Glutamatergic neuron (in vitro differentiated cells): ENCODE results near the gene PIK3IP1. TPM values are rescaled to one million over a fixed set of nuclear protein-coding genes. Genes with fewer than 3 reads are reported as not detected.

Experiments
- DNase-seq: peaks from one replicate; pipeline ENCODE4 v3.0.0; 2022
- H3K27ac Mint-ChIP-seq: one replicate; pipeline ENCODE4 v1.8.0; 2020; ENCODE audit warnings: mild to moderate bottlenecking, mixed read lengths, inconsistent platforms; ENCODE audit not compliant: unreplicated experiment
- H3K27me3 Mint-ChIP-seq: one replicate; pipeline ENCODE4 v1.8.0; 2020; ENCODE audit warnings: mild to moderate bottlenecking, moderate library complexity, mixed read lengths, inconsistent platforms; ENCODE audit not compliant: unreplicated experiment
- H3K36me3 Mint-ChIP-seq: one replicate; pipeline ENCODE4 v1.8.0; 2020; ENCODE audit warnings: mild to moderate bottlenecking, mixed read lengths, inconsistent platforms; ENCODE audit not compliant: unreplicated experiment
- H3K4me1 Mint-ChIP-seq: one replicate; pipeline ENCODE4 v1.8.0; 2020; ENCODE audit warnings: mild to moderate bottlenecking, low read depth, mixed read lengths, inconsistent platforms; ENCODE audit not compliant: unreplicated experiment
- H3K4me3 Mint-ChIP-seq: one replicate; pipeline ENCODE4 v1.8.0; 2020; ENCODE audit warnings: mild to moderate bottlenecking, mixed read lengths, inconsistent platforms; ENCODE audit not compliant: unreplicated experiment
- H3K9me3 Mint-ChIP-seq: one replicate; pipeline ENCODE4 v1.8.0; 2020; ENCODE audit warnings: mild to moderate bottlenecking, moderate library complexity, mixed read lengths, inconsistent platforms; ENCODE audit not compliant: unreplicated experiment
- CTCF ChIP-seq: fragments of 200-600 bp; sonication (generic); IDR thresholded peaks from one replicate; pipeline ENCODE4 v1.5.0; 2021; ENCODE audit not compliant: partially characterized antibody, unreplicated experiment
- total RNA-seq: library from RNA; stranded (reverse); fragmentation: NEBNext Ultra II Directional; extraction: Animal tissue kit (Norgen Biotek cat#: 25700); gene quantifications from one replicate; pipeline ENCODE4 v1.2.1, GENCODE V29; 2021; ENCODE audit not compliant: unreplicated experiment

PIK3IP1 gene
- total RNA-seq, 1 donor from 2014 or later: 38.8 TPM

DNA sequence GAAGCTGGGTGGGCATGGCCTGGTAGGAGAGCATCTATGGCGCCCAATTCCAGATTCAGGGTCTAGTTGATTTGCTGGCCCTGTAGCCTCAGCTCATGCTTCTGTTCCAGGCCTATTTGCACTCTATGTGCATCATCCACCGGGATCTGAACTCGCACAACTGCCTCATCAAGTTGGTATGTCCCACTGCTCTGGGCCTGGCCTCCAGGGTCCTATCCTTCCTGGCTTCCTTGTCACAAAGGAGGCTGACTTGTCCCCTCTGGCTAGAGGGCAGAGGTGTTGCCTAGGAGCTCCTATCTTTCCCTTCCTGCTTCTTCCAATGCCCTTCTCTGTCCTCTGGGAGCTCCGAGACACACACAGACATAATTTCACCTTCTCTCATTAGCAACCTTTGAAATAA lies 21.3 kb downstream of the PIK3IP1 start:
- H3K27me3 Mint-ChIP-seq: peaks cover 11% of the 10 kb centered on the region
- DNase-seq: no peak
- H3K4me3 Mint-ChIP-seq: no peak overlapping the region
- H3K4me1 Mint-ChIP-seq: peaks cover 3% of the 10 kb centered on the region
- peaks cover 14% of the 10 kb centered on the region for H3K36me3 Mint-ChIP-seq
- TF ChIP-seq CTCF: no peak
- H3K9me3 Mint-ChIP-seq: peaks cover 9% of the 10 kb centered on the region
- peak overlapping the region; percentile 54 for H3K27ac Mint-ChIP-seq

DNA sequence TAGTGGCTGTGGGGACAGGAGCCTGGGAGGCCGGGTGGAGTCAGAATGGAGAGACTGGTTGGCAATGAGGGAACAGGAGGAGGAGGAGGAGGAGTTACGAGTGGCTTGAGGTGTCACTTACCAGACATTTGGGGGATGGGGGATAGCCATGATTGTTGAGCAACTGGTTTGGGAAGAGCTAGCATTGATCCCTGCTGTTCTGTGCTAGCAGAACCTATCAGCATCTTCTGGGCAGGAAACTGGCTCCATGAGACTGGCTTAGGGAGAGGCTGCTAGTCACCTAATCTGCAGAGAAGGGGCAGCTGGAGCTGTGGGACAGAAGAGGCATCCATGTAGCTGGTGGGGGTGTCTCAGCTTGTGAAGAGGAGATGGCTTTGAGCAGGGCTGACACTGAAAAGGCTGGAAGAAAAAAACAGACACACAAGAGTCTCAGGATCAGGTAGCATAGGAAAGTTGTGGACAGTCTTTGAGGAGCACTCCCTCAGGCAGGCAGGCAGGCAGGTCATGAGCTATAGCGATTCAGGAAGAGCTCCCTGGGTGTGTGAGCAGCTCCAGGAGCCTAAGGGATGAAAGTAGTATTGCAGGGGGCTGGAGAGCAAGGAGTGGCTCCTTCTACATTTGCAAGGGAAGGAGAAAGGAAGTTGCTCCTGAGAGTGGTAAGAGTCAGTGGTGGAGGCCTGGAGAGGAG lies 22.3 kb downstream of the PIK3IP1 start:
- peaks cover 9% of the 10 kb centered on the region for H3K9me3 Mint-ChIP-seq
- no peak overlapping the region for H3K27ac Mint-ChIP-seq
- no peak overlapping the region for H3K4me3 Mint-ChIP-seq
- peaks cover 3% of the 10 kb centered on the region for H3K4me1 Mint-ChIP-seq
- H3K27me3 Mint-ChIP-seq: peaks cover 11% of the 10 kb centered on the region
- no peak for TF ChIP-seq CTCF
- DNase-seq: no peak
- H3K36me3 Mint-ChIP-seq: peaks cover 14% of the 10 kb centered on the region

- no peak overlapping the region for H3K27ac Mint-ChIP-seq
- peaks cover 3% of the 10 kb centered on the region for H3K4me1 Mint-ChIP-seq
- DNase-seq: no peak
- no peak overlapping the region for H3K4me3 Mint-ChIP-seq
- H3K27me3 Mint-ChIP-seq: peaks cover 11% of the 10 kb centered on the region
- H3K9me3 Mint-ChIP-seq: peaks cover 9% of the 10 kb centered on the region
- H3K36me3 Mint-ChIP-seq: peaks cover 14% of the 10 kb centered on the region
- TF ChIP-seq CTCF: no peak
Measured at GRCh38 chr22:31268281-31268680, 24.0 kb downstream of the PIK3IP1 start.

DNA sequence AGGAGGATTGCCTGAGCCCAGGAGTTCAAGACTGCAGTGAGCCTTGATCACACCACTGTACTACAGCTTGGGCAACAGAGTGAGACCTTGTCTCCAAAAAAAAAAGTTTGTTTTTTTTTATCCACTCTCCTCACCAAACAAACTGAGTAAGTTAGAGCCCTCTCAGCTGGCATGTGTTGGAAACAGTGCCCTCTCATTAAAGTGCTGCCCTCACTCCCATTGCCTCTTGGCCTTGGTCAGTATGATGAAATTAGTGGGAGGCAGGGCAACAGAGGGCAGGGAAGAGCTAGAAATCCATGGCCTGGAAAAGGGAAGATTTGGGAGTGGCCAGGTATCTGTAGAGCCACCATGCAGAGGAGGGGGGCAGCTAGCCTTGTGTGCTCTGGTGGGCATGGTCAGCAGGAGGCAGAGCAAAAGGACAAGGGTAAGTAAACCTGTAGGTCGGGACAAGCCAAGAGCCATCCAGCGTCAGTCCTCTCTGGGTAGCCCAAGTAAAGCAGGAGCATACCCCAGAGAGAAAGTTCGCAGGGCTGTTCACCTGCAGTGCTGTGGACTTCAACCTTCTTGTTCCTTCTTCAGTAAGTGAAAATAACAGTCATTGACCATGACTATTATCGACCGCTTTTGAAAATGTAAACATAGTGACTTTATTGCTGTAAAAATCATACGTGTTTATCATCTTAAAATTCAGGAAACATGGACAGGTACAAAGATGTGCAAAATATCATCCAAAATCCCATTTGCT lies 28.2 kb downstream of the PIK3IP1 start:
- Mint-ChIP-seq H3K4me3 (no peak overlapping the region), H3K9me3 (peaks cover 9% of the 10 kb centered on the region), H3K36me3 (peaks cover 16% of the 10 kb centered on the region), H3K27ac (no peak overlapping the region), H3K27me3 (peaks cover 2% of the 10 kb centered on the region), H3K4me1 (peaks cover 14% of the 10 kb centered on the region)
- no peak for DNase-seq
- no peak for TF ChIP-seq CTCF
